Left cardiac atrium (tissue), 4 donors: ENCODE data around the gene OR2AT4. TPM values are rescaled to one million over a fixed set of nuclear protein-coding genes. Genes with fewer than 3 reads are reported as not detected.

Source experiments
- ATAC-seq, 2 donors: fragments of 200-7000 bp; cut with Tn5 transposase; one replicate each; pipeline ENCODE4 v1.9.1; 2020; ENCODE audit warnings: mild to moderate bottlenecking in 2 of 2, moderate library complexity in 2 of 2
- DNase-seq: peaks from one replicate; pipeline ENCODE4 v3.0.0-alpha.2; 2020
- intact Hi-C, 2 donors: fragments of 100-400 bp; cut with DNase I; formaldehyde crosslinking; loops; one replicate each; pipeline versions ENCODE4 v1.14.1 to v1.15.1; 2022 to 2023
- long read RNA-seq: library from polyadenylated mRNA; unstranded; transcript quantifications from one replicate; pipeline ENCODE4 v2.0.0, GENCODE V29; 2021
- total RNA-seq, 2 donors: library from RNA; stranded (reverse); fragmentation: NEBNext Ultra II Directional; extraction: Animal tissue kit (Norgen Biotek cat#: 25700); gene quantifications; one replicate each; pipeline ENCODE4 v1.2.1, GENCODE V29; 2021
- donor health status: DM: no; HTN: yes; CAD: no.
- donor health status: DM: no; HTN: yes; CAD: no; lungs with severe emphysema.
- donor health status: DM: yes; HTN: yes; CAD: no.
- donor health status: Dilated cardiomyopathy.

The OR2AT4 gene
- total RNA-seq, result not detected
- long read RNA-seq, result 0 reads

- intact Hi-C loops, result no loop called here
- no peak for DNase-seq
- ATAC-seq, result no peak
Observed at GRCh38 chr11:75096456-75097172, at the start of gene OR2AT4. TSS of gene OR2AT4 (minus strand) at chr11:75096876.

- no peak for ATAC-seq
Observed at GRCh38 chr11:75145972-75146519, 49.4 kb upstream of the OR2AT4 start.

GRCh38 chr11:75145196-75145971 lies 48.7 kb upstream of the OR2AT4 start:
- no peak for ATAC-seq

More at GRCh38 chr11:75145972-75146519, 49.4 kb upstream of the OR2AT4 start:
- DNase-seq, result no peak
- intact Hi-C loops, result loop anchor here in 1 of 2 donors (2.0 kb wide), 1 partner anchor 59 kb away; no protein-coding TSS in a partner anchor

GRCh38 chr11:75144716-75145014 lies 48.0 kb upstream of the OR2AT4 start:
- intact Hi-C loops, result loop anchor here (1.0 to 5.0 kb wide), 3 partner anchors 60 to 103 kb away; no protein-coding TSS in a partner anchor
- ATAC-seq (no peak), DNase-seq (no peak)

More at GRCh38 chr11:75145196-75145971, 48.7 kb upstream of the OR2AT4 start:
- no peak for DNase-seq
- intact Hi-C loops, result loop anchor here in 1 of 2 donors (2.0 kb wide), 1 partner anchor 59 kb away; no protein-coding TSS in a partner anchor

DNA sequence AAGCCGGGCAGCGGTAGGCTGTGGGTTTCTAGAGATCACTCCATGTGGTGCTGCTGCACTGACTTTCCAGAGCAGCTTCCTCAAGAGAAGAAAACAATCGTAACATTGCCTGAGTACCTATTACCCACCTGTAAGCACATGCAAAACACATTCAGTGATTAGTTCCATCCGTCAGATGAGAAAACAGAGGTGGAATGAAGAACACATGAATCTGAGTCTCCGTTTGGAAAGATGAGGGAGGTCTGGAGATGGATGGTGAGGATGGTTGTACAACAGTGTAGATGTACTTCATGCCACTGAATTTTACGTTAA lies 46.7 kb upstream of the OR2AT4 start:
- intact Hi-C loops, result loop anchor here in 1 of 2 donors (5.0 kb wide), 1 partner anchor 104 kb away; no protein-coding TSS in a partner anchor
- ATAC-seq (no peak), DNase-seq (no peak)

- ATAC-seq (peak; percentile 81 to 90), DNase-seq (peak; percentile 88)
- intact Hi-C loops, result loop anchor here in 1 of 2 donors (5.0 kb wide), 1 partner anchor 104 kb away; no protein-coding TSS in a partner anchor
Observed at GRCh38 chr11:75142714-75143419, 46.2 kb upstream of the OR2AT4 start.

- intact Hi-C loops, result loop anchor here (2.0 to 5.0 kb wide), 2 partner anchors 106 to 108 kb away; no protein-coding TSS in a partner anchor
- DNase-seq (no peak), ATAC-seq (no peak)
Observed at GRCh38 chr11:75141166-75141565, 44.5 kb upstream of the OR2AT4 start.

- DNase-seq (peak; percentile 69), ATAC-seq (peak; percentile 56 to 61)
- intact Hi-C loops, result loop anchor here (2.0 to 5.0 kb wide), 2 partner anchors 107 to 108 kb away; no protein-coding TSS in a partner anchor
Observed at GRCh38 chr11:75140269-75141138, 43.8 kb upstream of the OR2AT4 start.

DNA sequence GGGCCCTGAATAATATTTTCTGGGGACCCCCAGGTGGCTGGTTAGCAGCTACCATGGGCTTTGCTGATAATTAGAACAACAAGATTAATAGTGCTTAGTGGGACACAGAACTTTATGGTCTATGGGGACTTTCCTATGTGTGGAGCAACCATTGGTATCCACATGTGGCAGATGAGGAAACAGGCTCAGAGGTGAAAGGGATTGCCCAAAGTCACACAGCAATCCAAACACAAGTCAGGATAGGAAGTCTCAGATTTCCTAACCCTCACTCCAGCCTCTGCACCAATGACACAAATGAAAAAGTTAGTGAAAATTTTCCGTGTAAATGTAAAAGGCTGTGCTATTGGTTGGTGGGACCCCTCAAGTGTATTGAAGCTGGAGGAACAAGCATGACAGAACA lies 39.0 kb upstream of the OR2AT4 start:
- intact Hi-C loops, result no loop called here
- DNase-seq (no peak), ATAC-seq (no peak)

DNA sequence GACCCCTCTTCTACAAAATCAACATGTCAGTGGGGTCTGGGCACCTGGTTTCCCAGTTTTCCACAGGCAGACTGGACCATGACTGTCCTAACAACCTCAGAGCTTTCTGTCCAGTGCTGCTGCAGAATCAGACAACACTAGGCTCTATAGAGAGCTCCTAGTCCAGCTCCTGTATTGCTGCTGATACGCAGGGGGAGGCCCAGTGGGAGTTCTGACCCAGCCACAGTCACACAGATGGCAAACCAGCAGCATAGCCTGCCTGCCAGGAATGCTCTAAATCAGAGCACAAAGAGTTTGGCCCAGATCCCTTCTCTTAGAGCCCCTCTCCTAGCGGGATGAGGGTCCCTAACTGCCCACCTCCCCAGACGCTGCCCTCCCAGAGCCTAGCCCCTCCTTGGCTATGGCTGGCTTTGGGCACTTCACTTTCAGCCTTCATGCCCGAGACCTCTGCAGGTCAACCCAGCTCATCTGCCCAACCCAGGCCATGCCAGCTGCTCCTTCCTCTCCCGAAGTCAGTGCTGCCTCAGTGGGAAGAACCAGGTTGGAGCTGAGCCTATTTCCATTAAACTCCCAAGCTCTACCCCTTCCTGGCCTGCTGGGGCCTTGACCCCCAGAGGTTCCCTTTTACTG lies 38.5 kb upstream of the OR2AT4 start:
- DNase-seq, result no peak
- intact Hi-C loops, result no loop called here
- ATAC-seq, result no peak

DNA sequence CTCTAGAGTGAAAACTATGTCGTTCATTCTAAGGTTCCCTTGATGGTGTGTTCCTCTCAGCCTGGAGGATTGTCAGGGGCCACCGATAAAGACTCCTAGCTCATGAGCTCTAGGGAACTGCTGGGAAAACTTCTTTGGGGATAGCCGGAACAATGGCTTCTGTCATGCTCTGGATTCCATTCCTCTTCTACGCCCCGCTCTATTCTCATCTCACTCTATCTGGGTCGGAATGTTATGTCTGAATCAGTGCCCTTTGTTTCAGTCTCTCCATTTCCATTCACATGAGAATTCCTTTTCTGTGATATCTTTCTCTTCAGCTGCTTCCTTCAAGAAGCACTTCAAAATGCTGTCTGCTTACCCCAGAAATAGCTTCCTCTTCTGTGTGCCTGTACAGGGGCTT lies 37.3 kb upstream of the OR2AT4 start:
- intact Hi-C loops, result no loop called here
- ATAC-seq (no peak), DNase-seq (no peak)

DNA sequence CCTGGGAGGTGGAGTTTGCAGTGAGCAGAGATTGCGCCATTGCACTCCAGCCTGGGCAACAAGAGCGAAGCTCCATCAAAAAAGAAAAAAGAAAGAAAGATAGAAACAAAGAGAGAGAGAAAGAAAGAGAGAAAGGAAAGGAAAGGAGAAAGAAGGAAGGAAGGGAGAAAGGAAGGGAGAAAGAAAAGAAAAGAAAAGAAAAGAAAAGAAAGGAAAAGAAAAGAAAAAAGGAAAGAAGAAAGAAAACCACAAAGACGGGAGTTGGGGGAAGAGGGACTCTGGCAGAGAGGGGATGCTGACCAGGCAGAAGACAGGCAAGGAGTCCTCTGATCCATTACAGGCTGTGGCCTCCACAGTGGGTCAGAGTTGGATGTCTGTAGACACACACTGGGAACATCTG lies 35.4 kb upstream of the OR2AT4 start:
- intact Hi-C loops, result no loop called here
- ATAC-seq, result no peak
- DNase-seq, result no peak

GRCh38 chr11:75126564-75126963 lies 29.9 kb upstream of the OR2AT4 start:
- intact Hi-C loops, result no loop called here
- DNase-seq, result no peak
- ATAC-seq, result no peak

GRCh38 chr11:75118577-75118976 lies 21.9 kb upstream of the OR2AT4 start:
- no peak for DNase-seq
- ATAC-seq, result no peak
- intact Hi-C loops, result no loop called here

DNA sequence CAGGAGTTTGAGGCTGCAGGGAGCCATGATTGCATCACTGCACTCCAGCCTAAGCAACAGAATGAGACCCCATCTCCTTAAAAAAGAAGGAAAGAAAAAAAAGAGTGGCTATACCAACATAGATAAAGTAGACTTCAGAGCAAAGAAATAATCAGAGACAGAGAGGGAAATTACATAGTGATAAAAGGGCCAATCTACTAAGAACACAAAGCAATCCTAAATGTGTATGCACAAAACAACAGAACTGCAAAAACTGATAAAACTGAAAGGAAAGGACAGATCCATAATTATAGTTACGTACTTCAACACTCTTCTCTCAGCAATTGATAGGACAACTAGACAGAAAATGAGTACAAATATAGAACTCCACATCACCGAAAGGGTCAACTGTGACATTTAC lies 17.8 kb upstream of the OR2AT4 start:
- no peak for DNase-seq

GRCh38 chr11:75113030-75113429 lies 16.4 kb upstream of the OR2AT4 start:
- intact Hi-C loops, result no loop called here
- ATAC-seq (no peak), DNase-seq (no peak)

More for the DNA sequence above, 17.8 kb upstream of the OR2AT4 start:
- intact Hi-C loops, result no loop called here
- no peak for ATAC-seq

DNA sequence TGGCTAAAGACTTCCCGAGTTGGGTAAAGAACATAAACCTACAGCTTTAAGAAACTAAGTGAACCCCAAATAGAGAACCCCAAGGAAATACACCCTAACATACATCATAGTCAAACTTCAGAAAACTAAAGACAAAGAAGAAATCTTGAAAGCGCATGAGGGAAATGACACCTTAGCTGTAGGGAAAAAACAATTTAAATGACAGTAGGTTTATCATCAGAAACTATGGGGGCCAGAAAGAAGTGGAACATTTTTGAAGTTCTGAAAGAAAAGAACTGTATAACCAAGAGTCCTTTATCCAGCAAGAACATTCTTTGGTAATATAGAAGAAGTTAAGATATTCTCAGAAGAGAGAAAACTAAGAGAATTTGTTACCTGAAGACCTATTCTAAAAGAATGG lies 15.5 kb upstream of the OR2AT4 start:
- DNase-seq (no peak), ATAC-seq (no peak)
- intact Hi-C loops, result no loop called here

DNA sequence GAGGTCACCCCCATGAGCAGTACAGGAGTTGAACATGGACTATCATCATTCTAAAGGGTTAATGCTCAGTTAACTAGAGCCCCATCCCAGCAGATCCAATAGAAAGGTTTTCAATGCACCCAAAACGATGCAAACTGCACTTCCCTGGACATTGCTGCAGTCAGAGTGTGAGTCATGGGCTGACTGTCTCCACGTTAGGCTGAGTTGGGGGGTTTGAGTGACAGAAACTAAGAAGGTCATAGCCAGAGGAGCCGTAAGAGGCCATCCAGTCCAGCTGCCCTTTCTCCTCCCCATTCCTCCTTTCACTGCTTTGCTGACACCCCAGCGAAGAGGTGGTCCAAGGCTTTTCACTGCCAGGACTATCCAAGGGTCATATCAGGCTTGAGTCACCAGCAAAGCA lies 10.5 kb upstream of the OR2AT4 start:
- ATAC-seq (no peak), DNase-seq (no peak)
- intact Hi-C loops, result no loop called here
